SIG-M5 treated with dmso at 0.1 percent for 504 hours (cell line): ENCODE results near the gene TRRAP.

Experiments used
- DNase-seq: peaks from one replicate; lab custom pipeline; 2025; ENCODE audit not compliant: unreplicated experiment; lab: John Stamatoyannopoulos, UW

Gene TRRAP

GRCh38 chr7:98887038-98887437 is 8.7 kb downstream of the TRRAP start:
- no peak for DNase-seq

DNA sequence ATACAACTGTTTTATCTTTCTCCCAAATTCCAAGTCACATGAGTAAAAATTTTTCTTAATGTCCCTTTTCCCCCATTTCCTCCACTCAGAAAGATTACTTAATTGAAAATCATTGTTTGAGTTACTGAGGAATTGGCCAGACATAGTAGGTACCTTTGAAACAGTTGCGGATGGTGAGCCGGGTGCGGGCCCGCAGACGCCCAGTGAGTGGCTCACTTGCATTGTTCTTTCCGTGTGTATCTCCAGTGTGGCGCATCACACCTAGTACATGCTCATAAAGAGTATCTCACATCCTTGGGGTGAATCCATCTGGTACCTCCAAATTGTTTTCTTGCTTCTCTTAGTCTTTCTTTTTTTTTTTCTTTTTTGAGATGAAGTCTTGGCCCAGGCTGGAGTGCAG is 14.3 kb downstream of the TRRAP start:
- no peak for DNase-seq

- no peak for DNase-seq
These were observed 21.5 kb downstream of the TRRAP start for GRCh38 chr7:98899816-98900215.

- no peak for DNase-seq
These were observed 22.5 kb downstream of the TRRAP start for GRCh38 chr7:98900815-98901214.

- DNase-seq: no peak
These were observed 24.2 kb downstream of the TRRAP start for GRCh38 chr7:98902523-98902922.

- no peak for DNase-seq
These were observed 24.9 kb downstream of the TRRAP start for GRCh38 chr7:98903246-98903645.

DNA sequence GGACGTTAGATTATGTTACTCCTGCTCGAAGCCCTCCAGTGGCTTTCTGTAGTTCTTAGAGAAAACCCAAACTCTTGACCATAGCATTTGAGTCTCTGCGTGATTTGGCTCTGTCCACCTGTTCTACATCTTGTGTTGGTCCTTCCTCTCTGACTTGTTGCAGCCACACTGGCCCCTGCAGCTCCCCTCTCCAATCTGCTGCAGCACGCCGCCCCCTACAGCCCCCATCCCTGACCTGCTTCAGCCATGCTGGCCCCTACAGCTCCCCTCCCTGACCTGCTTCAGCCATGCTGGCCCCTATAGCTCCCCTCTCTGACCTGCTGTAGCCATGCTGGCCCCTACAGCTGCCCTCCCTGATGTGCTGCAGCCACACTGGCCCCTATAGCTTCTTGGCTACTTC is 29.2 kb downstream of the TRRAP start:
- DNase-seq: no peak

GRCh38 chr7:98908585-98908984 is 30.3 kb downstream of the TRRAP start:
- DNase-seq: no peak

DNA sequence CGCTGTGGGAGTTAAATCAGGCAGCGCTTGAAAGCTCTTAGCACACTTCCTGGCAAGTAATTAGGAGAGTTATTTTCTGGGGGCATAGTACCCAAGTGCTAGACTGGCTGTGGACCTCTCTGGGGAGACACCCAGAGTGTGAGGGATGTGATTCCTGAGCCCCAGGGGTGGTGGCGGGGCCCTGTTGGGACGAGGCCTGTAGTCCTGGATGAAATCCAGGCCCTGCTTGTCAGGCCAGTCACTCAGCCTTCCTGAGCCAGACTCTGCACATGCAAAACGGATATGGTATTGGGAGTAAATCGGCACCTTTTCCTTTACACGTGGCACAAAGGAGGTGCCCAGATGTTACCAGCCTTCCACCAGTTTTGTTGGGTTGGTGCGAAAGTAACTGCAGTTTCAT is 31.2 kb downstream of the TRRAP start:
- no peak for DNase-seq

DNA sequence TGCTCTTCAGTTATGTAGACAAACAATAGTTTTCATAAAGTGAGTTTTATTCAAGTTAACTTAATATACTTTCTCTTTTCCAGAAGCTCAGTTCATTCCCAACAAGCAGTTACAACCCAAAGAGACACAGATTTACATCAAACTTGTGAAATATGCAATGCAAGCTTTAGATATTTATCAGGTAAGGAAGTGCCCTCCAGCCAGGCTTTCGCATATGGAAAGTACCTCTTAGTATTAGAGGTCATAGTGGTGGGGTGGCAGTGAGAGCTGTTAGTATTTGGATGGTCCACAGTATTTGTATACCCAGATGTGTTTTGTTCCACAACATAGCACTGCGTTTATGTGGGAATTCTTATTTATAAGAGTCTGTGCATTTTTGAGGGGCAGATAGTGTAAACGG is 32.1 kb downstream of the TRRAP start:
- DNase-seq: no peak

DNA sequence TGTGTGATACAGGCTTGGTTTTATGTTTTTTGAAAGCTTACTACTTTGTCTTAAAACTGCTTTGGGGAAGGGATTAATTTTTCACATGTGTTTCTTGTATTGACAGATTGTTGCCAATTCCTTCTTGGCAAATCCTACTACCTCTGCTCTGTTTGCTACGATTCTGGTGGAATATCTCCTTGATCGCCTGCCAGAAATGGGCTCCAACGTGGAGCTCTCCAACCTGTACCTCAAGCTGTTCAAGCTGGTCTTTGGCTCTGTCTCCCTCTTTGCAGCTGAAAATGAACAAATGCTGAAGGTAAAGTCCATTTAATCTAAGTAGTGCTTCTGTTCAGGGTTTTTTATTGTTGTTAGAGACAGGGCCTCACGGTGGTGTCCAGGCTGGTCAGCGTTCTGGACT is 33.6 kb downstream of the TRRAP start:
- DNase-seq: no peak

DNA sequence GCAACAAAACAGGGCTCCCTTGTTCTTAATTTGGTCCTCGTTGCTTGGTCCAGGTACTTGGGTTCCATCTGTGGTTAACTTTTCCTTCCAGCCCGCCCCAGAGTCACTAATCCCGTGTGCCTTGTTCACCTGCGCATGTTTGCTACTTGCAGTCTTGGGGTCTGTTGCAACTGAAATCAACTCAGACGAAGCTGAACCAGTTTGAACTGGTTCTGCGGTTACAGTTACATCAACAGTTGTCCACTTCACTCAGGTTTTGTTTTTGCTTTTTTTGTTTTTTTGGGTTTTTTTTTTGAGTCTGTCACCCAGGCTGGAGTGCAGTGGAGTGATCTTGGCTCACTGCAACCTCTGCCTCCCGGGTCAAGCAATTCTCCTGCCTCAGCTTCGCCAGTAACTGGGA is 34.7 kb downstream of the TRRAP start:
- no peak for DNase-seq

- DNase-seq: no peak
These were observed 35.3 kb downstream of the TRRAP start for GRCh38 chr7:98913612-98914011.

- no peak for DNase-seq
These were observed 39.0 kb downstream of the TRRAP start for GRCh38 chr7:98917331-98917730.

DNA sequence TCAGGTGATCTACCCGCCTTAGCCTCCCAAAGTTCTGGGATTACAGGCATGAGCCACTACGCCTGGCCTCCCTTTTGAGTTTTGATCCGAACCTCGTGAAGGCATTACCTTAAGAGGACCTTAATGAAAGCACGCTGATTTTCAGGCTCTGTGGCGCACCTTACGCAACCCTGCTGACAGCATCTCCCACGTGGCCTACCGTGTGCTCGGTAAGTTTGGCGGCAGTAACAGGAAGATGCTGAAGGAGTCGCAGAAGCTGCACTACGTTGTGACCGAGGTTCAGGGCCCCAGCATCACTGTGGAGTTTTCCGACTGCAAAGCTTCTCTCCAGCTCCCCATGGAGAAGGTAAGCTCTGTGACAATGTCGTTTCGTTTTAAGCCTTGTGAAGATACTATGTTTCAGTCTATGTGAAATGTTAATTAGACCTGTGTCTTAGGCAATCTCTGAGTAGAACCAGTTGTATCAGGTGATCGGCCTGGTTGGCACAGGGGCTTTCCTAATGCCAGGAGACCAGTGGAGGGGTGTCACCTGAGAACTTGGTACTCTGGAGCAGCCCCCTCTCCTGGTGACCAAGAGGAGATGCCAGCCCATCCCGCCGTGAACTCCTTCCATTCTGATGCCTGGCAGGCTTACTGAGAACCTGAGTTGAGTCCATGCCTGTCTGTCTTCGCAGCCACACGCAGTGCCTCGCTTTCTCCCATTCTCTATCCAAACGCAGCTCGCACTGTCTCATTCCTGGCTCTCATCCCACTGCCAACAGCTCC is 43.5 kb downstream of the TRRAP start:
- DNase-seq: no peak

GRCh38 chr7:98922392-98923187 is 44.3 kb downstream of the TRRAP start:
- peak; percentile 25 for DNase-seq

GRCh38 chr7:98923512-98923911 is 45.2 kb downstream of the TRRAP start:
- DNase-seq: no peak

DNA sequence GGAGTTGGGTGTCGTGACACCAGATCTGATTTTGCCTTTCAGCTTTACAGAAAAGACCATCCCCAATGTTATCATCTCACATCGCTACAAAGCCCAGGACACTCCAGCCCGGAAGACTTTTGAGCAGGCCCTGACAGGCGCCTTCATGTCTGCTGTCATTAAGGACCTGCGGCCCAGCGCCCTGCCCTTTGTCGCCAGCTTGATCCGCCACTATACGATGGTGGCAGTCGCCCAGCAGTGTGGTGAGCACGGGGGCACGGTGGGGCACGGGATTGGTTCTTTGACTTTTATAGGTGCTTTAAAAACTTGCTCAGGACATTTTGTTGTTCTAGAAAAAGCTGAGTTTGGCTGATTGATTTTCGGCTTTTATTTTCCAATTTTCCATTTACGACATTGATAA is 48.8 kb downstream of the TRRAP start:
- no peak for DNase-seq

DNA sequence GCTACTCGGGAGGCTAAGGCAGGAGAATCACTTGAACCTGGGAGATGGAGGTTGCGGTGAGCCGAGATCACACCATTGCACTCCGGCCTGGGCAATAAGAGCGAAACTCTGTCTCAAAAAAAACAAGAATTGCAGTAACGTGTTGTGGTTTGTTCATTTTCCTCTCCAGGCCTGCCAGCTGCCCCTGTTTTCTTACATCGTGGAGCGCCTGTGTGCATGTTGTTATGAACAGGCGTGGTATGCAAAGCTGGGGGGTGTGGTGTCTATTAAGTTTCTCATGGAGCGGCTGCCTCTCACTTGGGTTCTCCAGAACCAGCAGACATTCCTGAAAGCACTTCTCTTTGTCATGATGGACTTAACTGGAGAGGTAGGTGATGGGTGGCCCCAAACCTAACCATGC is 52.1 kb downstream of the TRRAP start:
- DNase-seq: no peak

DNA sequence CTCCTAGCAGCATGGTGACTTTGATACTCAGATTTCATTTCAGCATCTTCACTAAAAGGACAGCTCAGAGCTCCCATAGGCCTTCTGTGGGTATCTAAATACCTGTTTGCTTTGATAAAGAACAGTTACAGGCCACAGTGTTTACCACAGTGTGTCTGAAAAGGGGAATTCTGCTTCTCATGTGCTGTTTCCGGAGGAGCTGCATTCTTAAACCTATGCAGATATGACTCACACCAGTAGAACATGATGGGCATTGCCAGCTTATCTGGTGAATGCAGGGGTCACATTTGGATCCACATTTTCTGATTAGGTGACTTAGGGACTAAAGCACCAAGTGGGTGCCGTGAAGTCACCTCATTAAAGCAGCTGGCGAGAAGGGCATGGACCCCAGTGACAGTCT is 52.6 kb downstream of the TRRAP start:
- no peak for DNase-seq

DNA sequence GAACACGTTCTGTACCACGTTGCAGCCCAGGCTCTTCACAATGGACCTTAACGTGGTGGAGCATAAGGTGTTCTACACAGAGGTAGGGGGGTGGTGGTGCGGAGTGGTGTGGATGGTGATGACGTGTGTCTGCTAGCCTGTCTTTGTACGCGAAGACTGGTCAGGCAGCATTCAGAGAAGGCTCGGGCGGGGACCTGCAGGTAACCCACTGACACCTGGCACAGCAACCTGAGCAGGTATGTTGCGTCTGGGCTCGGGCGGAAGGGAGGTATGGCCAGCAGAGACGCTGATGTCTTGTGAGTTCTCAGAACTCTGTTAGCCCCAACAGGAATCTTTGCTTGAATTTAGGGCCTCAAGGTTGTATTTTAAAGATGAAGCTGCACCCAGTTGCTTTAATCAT is 55.0 kb downstream of the TRRAP start:
- DNase-seq: no peak

- no peak for DNase-seq
These were observed 55.9 kb downstream of the TRRAP start for GRCh38 chr7:98934267-98934666.

DNA sequence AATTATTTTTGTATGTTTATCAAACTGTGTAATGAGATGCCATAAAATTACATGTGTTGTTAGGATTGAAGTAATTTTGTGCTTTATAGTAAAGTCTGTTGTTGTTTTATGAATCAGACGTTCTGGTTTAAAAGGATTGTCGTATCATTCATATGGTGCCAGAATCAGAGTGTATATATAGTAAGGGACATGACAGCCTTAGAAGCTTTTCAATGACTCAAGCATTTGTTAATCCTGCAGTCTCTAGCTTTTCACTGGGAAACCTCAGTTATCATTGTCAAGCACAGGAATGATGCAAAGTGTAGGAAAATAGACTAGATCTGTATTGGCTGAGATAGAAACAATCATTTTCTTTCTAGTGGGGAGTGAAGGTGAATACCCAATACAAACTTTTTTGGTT is 57.5 kb downstream of the TRRAP start:
- no peak for DNase-seq
